ENCODE data around the gene IFNGR1.

Gene IFNGR1

DNA sequence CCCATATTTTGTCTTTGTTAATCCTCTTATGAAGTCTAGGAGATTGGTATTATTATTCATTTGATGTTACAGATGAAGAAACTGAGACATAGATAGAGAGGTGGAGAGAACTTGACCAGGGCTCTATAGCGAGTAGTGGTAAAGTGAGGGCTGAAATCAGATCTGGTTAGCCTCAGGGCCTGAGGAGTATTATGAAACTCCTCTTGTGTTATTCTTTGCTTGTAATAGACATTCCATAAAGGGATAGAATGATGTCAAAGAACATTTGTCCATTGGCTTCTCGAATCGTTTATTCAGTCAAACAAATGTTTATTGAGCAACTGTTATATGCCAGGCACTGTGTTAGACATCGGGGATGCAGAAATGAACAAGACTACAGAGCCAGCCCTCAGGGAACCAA, 45.7 kb downstream of the IFNGR1 start, which contains the start of gene IL22RA2:
Gene IL22RA2 (minus strand): TSS at position 144 of the 400 bp plus-strand sequence. CDS start 11,895 bp downstream, outside the sequence.
- no peak within 1 kb of the TSS for H3K4me3 ChIP-seq (replicated peaks; ENCODE audit: low read depth, low read length)
- TF ChIP-seq, protein P1, sequence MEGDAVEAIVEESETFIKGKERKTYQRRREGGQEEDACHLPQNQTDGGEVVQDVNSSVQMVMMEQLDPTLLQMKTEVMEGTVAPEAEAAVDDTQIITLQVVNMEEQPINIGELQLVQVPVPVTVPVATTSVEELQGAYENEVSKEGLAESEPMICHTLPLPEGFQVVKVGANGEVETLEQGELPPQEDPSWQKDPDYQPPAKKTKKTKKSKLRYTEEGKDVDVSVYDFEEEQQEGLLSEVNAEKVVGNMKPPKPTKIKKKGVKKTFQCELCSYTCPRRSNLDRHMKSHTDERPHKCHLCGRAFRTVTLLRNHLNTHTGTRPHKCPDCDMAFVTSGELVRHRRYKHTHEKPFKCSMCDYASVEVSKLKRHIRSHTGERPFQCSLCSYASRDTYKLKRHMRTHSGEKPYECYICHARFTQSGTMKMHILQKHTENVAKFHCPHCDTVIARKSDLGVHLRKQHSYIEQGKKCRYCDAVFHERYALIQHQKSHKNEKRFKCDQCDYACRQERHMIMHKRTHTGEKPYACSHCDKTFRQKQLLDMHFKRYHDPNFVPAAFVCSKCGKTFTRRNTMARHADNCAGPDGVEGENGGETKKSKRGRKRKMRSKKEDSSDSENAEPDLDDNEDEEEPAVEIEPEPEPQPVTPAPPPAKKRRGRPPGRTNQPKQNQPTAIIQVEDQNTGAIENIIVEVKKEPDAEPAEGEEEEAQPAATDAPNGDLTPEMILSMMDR (IDR thresholded peaks at IDR 0.05; ENCODE audit: insufficient read depth, low read length, poor library complexity, severe bottlenecking), result no peak
- H3K27me3 ChIP-seq (replicated peaks; ENCODE audit: control insufficient read depth, insufficient read depth, low read length), result no peaks in the 10 kb centered on the region
- no peaks in the 10 kb centered on the region for H3K36me3 ChIP-seq (ENCODE audit: control insufficient read depth, insufficient read depth, low read length)
- no peak for DNase-seq (ENCODE audit: extremely low read depth, insufficient read length)

DNA sequence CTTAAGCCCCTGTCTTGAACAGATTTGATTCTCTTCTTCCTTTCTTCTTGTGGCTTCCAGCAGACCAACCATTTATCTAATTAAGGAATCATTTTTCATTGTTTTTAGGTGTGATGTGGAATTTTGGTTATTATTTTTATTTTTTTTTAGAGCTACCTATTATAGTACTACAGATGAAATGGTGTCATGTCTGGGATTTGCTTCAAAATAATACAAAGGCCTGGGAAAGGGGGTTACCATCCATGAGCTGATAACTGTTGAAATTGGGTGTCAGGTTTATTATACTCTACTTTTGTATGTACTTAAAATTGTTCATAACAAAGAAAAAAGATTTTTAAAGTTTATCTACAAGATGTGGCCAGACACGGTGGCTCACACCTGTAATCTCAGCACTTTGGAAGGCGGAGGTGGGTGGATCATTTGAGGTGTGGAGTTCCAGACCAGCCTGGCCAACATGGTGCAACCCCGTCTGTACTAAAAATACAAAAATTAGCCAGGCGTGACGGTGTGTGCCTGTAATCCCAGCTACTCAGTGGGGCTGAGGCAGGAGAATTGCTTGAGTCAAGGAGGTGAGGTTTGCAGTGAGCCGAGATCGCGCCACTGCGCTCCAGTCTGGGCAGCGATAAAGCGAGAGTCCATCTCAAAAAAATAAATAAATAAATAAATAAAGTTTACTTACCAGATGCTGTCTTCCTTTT, 46.3 kb downstream of the IFNGR1 start:
- no peak overlapping the region for H3K4me3 ChIP-seq (replicated peaks; ENCODE audit: low read depth, low read length)
- no peaks in the 10 kb centered on the region for H3K27me3 ChIP-seq (replicated peaks; ENCODE audit: control insufficient read depth, insufficient read depth, low read length)
- H3K36me3 ChIP-seq (ENCODE audit: control insufficient read depth, insufficient read depth, low read length), result no peaks in the 10 kb centered on the region
- TF ChIP-seq, protein P1 (IDR thresholded peaks at IDR 0.05; ENCODE audit: insufficient read depth, low read length, poor library complexity, severe bottlenecking), result no peak
- DNase-seq (ENCODE audit: extremely low read depth, insufficient read length), result no peak

DNA sequence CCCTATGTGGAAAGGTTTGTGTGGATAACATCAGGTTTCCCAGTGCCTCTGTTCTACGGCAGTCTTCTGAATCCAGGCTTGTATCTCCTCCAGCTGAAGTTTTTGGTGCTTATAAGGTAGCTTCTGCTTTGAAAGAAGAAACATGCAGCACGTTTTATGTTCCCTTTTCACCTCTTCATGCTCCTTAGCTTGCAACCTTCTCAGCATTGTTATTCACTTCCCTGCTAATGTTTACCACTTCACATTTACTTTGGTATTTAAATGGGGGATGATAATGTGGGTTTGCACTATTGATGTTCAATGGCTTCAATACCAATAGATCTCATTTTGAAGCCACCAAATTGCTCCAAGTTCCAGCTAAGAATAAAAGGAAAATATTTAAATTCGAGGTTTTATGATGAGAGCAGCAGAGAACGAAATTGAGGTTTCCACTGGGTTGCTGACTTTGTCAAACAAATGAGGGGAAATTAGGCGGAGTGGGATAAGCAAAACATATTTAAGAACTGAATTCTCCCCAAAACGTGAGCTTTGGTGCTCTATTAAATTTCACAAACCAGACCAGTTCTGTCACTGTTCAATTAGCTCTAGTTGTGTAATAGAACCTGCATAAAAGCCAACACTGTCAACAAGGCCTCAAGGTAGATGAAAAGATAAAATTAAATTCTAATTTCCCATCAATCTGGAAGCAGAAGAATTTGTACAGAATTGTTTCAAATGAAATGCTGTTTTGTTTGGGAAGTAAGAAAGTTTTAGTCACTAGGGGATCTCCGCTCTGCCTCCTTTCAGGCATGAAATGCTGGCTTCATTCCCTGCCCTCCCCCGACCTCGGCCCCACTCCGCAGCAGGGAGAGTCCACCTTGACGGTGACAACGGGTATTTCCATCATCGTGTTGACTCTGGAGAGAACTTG, 47.1 kb downstream of the IFNGR1 start:
- peak; percentile 81 for DNase-seq (ENCODE audit: extremely low read depth, insufficient read length)

DNA sequence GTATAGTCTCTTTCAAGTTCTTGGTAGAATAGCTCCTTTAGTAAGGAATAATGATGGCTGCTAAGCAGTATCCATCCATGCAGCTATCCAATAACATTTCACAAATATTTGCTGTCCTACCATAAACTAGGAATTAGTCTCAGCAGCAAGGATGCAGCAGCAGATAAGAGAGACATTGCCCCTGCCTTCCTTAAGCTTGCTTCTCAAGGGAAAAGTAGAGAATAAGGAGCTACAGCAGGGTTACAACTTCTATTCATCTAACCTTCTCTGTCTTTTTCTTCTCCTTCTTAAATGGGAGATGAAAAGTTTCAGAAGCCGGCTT, 48.2 kb downstream of the IFNGR1 start:
- TF ChIP-seq, protein P1 (IDR thresholded peaks at IDR 0.05; ENCODE audit: insufficient read depth, low read length, poor library complexity, severe bottlenecking), result no peak
- Histone ChIP-seq H3K36me3 (ENCODE audit: control insufficient read depth, insufficient read depth, low read length) (no peaks in the 10 kb centered on the region), H3K4me3 (replicated peaks; ENCODE audit: low read depth, low read length) (no peak overlapping the region), H3K27me3 (replicated peaks; ENCODE audit: control insufficient read depth, insufficient read depth, low read length) (no peaks in the 10 kb centered on the region)
- no peak for DNase-seq (ENCODE audit: extremely low read depth, insufficient read length)

More for the DNA sequence above, 47.1 kb downstream of the IFNGR1 start:
- TF ChIP-seq, protein P1 (IDR thresholded peaks at IDR 0.05; ENCODE audit: insufficient read depth, low read length, poor library complexity, severe bottlenecking), result no peak
- H3K4me3 ChIP-seq (replicated peaks; ENCODE audit: low read depth, low read length), result no peak overlapping the region
- H3K27me3 ChIP-seq (replicated peaks; ENCODE audit: control insufficient read depth, insufficient read depth, low read length), result no peaks in the 10 kb centered on the region
- no peaks in the 10 kb centered on the region for H3K36me3 ChIP-seq (ENCODE audit: control insufficient read depth, insufficient read depth, low read length)

DNA sequence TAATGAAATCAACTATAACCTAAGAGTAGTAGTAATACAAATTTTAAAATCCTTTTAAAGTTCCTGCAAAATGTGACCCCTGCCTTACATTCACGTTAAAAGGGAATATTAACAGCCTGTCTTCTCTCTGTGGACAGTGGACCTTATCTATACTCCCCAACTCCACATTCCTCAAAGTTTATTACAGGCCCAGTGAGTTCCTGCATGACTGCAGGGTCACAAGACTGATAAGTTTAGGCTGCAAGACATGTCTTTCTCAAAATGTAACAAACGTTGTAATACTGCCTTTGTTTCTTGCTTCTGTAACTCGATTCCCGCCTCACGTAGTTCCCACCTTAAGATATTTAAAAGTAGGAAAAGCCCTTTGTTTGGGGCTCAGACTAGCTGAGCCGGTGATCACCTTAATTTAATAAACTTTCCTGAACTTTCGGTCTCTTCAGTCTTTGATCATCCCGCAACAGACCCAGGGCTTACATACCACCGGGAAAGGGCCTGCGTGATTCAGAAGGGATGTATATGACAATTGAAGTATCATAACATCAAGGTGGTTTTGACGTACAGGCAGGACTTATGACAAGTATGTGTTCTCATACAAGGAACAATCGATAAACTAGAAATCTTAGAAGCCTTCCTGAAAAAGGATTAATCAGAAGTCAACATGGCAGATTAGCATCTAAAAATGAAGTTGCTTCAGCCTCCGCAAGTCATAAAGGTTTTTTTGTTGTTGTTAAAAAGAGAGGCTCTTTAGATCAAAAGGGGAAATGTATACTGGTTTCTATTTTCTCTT, 48.7 kb downstream of the IFNGR1 start:
- no peak for DNase-seq (ENCODE audit: extremely low read depth, insufficient read length)
- Histone ChIP-seq H3K27me3 (replicated peaks; ENCODE audit: control insufficient read depth, insufficient read depth, low read length) (no peaks in the 10 kb centered on the region), H3K36me3 (ENCODE audit: control insufficient read depth, insufficient read depth, low read length) (no peaks in the 10 kb centered on the region), H3K4me3 (replicated peaks; ENCODE audit: low read depth, low read length) (no peak overlapping the region)
- TF ChIP-seq, protein P1 (IDR thresholded peaks at IDR 0.05; ENCODE audit: insufficient read depth, low read length, poor library complexity, severe bottlenecking), result no peak

Data from GM06990 (cell line).